Fibroblast of peridontal ligament (primary cell): ENCODE measurements around the gene ODAM.
"Not testable (repeated sequence)": the region's sequence is repeated elsewhere in the genome, so short reads cannot be mapped to it uniquely, and the experiment has no call there.

Source experiments
- DNase-seq: peaks from one replicate; pipeline ENCODE4 v3.0.0-alpha.2; 2010; ENCODE audit errors: extremely low read depth

The ODAM gene

DNA sequence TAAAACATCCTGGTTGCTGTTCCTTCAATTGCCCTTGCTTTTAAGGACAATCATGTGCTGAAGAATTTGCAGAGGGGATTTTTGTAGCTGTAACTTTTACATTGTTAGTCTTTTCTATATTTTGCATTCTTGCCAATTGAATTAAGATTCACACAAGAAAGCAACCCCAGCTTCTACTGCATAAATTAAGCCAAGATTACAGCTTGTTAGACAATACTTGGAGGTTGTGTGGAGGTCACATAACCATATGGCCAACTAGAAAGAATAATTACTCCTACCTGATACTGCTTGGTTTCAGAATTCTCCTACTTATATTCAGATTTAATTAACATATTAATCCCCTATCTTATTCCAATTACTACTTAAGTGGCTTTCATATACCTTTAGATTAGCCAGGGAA, 26.3 kb downstream of the ODAM start:
- DNase-seq: not testable (repeated sequence)

DNA sequence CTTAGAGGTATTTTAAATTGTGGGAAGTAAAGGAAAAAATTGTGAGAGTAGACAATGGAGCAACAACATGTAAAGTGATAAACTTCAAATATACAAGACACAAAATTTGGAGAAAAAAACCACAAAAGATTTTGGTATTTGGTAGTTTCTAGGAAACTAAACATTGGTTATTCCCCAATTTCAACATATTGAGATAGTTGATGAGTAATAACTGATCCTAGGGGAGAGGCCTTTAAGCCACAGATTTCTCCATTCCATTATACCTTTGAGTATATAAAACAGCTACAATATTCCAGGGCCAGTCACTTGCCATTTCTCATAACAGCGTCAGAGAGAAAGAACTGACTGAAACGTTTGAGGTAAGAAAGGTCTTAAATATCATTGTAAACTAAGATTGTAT, 30.3 kb downstream of the ODAM start, which contains the start of gene FDCSP:
TSS of gene FDCSP (plus strand) at position 301 of the 400 bp plus-strand sequence. CDS start 5,071 bp downstream, outside the sequence.
- DNase-seq: no peak

DNA sequence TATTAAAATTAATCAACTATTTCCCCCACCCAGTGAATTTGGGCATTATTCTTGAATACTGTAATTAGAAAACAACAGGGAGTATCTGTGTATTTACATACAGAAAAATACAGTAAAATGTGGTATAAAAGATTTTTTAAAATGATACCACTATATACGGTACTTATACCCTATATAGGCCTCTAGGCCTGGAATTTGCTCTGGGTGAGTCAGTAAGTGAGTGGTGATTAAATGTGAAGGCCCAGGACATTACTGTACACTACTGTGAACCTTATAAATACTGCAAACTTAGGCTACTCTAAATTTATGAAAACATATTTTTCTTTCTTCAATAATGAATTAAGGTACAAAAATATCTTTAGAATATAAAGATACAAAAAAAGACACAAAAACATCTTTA, 40.6 kb downstream of the ODAM start:
- no peak for DNase-seq

DNA sequence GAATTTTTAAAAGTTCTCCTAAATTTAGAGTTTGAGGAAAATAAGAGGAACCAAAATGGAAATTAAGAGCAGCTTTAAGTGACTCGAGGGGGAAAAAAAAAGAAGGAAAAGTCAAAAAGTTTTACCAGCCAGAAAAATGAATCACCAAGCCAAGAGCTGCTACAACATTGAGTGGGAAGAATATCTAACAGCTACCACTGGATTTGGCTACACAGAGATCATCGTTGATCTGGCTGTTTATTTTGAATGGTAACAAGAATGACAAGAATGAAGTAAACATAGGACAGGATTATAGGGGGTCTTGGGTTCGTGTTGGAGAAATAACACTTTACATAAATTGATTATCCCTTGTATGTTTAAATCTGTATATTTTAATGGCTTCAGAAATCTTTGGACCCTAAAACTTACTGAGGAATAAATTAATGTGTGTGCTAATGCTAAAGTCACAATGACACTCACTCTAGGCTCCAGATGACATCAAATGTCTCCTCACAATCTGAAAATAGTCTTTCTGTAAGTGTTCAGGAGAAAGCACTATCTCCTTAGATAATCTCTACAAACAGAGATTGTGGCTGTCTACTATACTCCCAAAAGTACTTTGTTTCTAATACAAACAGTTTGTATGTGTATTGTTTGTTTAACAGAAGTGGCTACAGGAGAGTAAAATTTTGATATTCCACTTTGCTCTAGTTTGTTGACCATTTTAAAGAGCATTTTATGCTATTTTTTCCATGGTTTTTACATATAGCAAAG, 43.8 kb downstream of the ODAM start:
- no peak for DNase-seq

DNA sequence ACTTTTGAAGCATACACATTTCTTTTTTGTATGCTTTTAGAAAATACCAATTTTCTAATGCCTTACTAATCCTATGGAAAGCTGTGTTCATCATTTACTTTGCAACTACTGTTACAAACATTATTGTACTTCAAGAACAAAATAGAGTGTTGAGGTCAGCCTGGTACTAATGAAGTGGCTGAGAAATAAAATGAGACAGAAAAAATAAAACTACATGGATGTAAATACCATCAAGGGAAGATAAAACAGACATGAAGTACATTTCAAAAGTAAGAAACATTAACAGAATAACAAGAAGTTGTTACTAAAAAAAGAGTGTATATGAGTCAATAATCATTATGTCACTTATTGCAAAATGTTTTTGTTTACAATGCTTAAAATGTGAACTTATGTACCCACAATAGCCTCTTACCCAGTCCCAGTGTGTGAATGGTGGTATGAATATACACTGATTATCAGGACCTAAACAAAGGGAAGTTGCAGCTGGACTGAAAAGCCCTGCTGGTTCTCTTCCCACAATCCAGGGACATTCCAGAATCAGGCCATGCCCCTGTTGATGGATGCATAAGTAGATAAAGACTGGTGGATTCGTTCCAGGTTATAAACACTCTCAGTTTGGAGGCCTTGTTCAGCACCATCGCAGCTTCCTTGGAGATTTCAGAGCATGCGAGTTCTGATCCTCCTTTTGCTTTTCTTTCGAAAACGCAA, 44.5 kb downstream of the ODAM start:
- DNase-seq: no peak

DNA sequence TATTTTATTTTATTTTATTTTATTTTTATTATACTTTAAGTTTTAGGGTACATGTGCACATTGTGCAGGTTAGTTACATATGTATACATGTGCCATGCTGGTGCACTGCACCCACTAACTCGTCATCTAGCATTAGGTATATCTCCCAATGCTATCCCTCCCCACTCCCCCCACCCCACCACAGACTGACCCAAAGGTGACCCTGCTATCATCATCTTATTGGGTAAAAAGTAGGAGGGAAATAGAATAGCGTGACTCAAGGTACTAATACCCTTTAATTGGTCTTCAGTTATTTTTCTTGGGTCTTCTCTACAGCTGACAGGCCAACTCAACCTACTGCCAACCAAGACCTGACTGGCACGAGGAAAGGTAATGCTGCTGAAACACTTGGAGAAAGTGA, 46.8 kb downstream of the ODAM start, which contains the start of gene CSN3:
TSS of gene CSN3 (plus strand) at position 301 of the 400 bp plus-strand sequence. CDS start 2,223 bp downstream, outside the sequence.
- DNase-seq: not testable (repeated sequence)

DNA sequence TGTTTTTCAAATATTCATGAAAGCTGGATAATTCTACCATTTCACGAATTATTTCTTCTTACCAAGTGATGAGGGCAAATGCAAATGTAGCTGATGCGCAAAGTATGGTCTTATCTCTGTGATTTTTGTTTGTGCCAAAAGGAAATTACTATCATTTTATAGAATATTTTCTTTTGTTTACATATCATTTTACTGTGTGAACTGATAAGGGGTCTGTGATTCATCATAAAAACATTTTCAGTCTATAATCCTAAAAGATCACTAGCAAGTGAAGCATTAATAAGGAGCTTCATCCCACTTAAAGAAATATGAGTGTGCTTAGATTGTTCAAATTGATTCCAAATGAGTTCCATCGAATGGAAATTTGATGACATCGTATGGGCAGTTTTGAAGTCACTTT, 47.6 kb downstream of the ODAM start:
- DNase-seq: no peak

DNA sequence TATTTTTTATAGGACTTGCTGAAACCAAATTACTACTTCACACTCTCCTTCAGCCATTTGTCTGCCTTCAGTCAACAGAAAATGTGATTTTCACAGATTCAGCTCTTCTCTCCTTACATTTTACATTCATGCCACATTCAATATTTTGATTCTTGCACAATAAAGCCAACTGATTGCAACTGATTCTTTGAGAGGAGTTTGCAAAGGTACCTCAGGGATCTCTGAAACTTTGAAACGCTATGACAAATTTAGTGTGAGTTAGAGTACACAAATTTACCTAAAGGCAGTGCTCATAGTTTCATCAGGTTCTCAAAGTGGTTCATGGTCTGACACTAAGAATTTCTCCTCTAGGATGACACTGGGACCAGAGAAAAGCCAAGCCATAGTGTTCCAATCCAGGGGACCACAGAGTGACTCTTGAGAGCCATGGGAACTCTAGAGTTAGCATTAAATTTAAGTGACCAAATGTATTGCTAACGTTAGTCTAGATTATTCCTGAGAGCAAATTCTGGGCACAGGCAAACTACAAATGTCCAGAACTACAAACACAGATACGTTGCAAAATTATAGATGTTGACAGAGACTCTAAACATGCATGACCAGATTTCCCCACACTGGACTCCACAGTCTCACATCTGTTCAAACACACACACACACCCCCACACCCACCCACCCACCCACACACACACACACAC, 55.9 kb downstream of the ODAM start:
- no peak for DNase-seq

DNA sequence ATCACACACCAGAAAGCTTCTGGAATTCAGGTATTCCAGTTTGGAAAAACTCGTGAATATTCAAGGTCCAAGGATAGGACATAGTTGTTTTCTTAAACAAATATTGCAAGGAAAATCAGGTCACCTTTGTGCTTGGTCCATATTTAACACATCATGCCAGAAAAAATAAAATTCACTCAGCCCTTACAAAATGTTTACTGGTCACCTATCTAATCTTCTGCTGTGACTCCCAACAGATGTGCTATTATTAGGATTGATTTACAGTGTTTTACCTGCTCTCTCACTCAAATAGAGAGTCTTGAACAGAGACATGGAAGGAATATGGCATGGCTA, 56.4 kb downstream of the ODAM start:
- DNase-seq: no peak
